Measurements from ENCODE around the gene TKT.

GRCh38 chr3:53253707-53254508 lies 1.9 kb downstream of the TKT start:
- TF ChIP-seq, protein P1, sequence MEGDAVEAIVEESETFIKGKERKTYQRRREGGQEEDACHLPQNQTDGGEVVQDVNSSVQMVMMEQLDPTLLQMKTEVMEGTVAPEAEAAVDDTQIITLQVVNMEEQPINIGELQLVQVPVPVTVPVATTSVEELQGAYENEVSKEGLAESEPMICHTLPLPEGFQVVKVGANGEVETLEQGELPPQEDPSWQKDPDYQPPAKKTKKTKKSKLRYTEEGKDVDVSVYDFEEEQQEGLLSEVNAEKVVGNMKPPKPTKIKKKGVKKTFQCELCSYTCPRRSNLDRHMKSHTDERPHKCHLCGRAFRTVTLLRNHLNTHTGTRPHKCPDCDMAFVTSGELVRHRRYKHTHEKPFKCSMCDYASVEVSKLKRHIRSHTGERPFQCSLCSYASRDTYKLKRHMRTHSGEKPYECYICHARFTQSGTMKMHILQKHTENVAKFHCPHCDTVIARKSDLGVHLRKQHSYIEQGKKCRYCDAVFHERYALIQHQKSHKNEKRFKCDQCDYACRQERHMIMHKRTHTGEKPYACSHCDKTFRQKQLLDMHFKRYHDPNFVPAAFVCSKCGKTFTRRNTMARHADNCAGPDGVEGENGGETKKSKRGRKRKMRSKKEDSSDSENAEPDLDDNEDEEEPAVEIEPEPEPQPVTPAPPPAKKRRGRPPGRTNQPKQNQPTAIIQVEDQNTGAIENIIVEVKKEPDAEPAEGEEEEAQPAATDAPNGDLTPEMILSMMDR (conservative IDR thresholded peaks at IDR 0.05): no peak
- TF ChIP-seq ZFX (IDR thresholded peaks at IDR 0.05): no peak
